ENCODE results near the gene RYR2.

The RYR2 gene

DNA sequence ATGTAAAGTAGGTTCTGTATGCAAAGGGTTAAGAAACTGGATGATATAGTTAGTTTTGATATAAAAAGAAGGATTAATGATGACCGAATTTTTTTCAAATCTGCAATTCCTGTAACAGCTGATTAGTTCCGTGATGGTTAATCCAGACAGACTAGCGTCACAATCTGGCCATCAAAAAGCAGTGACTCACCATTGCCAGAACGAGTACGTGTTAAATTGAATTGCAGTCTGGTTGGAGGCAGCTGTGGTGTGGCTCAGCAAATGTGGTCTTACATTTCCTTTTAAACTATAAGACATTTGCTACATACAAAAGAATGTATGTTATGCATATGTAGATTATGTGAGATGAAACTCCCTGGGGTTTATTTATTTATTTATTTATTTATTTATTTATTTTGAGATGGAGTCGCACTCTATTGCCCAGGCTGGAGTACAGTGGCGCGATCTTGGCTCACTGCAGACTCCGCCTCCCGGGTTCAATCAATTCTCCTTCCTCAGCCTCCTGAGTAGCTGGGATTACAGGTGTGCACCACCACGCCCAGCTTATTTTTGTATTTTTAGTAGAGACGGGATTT lies 139.8 kb downstream of the RYR2 start:
- DNase-seq (ENCODE audit: low read depth in 2 of 2), result peak in 1 of 2 donors; percentile 55
- no peak for TF ChIP-seq CTCF (IDR thresholded peaks at IDR 0.05; ENCODE audit: low read depth, low read length)
- H3K4me3 ChIP-seq (replicated peaks in 1 of 2; ENCODE audit: low read depth in 2 of 2, low read length in 2 of 2), result no peak overlapping the region

DNA sequence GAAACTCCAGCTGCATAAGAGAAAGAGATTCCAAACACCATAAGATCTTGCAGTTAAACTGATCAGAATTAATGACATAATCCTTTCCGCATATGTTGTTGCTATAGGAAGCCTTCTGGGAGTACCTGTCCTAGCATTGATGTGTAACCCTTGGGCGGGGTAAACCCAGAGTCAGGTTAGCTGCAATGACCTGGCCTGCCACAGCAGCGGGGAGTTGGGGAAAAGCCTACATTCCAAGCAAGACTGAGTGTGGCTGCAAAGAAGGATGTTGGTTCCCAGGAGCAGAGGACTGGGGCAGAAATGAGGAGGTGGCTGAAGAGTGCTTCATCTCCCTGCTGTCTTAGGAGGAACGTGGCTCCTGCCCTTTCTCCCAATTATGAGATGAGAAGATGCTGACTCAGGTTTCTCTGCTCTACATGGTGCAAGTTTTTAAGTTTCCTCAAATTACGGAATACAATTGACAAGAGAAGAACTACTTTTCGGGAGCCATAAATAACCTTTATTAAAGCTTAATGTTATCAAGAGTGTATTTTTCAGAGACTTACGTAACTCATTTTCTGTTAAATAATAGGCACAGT lies 142.1 kb downstream of the RYR2 start:
- no peak for DNase-seq (ENCODE audit: low read depth in 2 of 2)
- no peak for TF ChIP-seq CTCF (IDR thresholded peaks at IDR 0.05; ENCODE audit: low read depth, low read length)
- H3K4me3 ChIP-seq (replicated peaks in 1 of 2; ENCODE audit: low read depth in 2 of 2, low read length in 2 of 2), result no peak overlapping the region

- no peak overlapping the region for H3K4me3 ChIP-seq (replicated peaks in 1 of 2; ENCODE audit: low read depth in 2 of 2, low read length in 2 of 2)
- DNase-seq (ENCODE audit: low read depth in 2 of 2), result no peak
- TF ChIP-seq CTCF (IDR thresholded peaks at IDR 0.05; ENCODE audit: low read depth, low read length), result no peak
These were observed 144.7 kb downstream of the RYR2 start for GRCh38 chr1:237186675-237187074.

DNA sequence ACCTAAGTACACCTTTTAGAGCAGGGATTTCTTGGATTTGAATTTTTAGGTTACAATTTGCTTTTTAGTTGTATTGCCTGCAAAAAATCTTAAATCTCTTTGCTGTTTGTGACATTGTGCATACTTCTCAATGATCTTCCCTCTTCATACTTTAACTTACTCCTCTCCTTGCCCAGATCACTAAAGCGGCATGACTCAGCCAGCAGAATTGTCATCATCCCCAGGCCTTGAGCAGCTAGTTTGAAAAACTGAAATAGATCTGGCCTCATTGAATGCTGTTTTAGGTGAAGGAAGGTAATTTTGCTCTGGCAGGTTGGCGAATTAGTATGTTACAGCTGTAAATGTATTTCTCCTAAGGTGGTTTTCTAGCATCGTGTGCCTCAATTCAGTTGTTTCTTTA lies 145.9 kb downstream of the RYR2 start:
- no peak for TF ChIP-seq CTCF (IDR thresholded peaks at IDR 0.05; ENCODE audit: low read depth, low read length)
- DNase-seq (ENCODE audit: low read depth in 2 of 2), result no peak
- no peak overlapping the region for H3K4me3 ChIP-seq (replicated peaks in 1 of 2; ENCODE audit: low read depth in 2 of 2, low read length in 2 of 2)

DNA sequence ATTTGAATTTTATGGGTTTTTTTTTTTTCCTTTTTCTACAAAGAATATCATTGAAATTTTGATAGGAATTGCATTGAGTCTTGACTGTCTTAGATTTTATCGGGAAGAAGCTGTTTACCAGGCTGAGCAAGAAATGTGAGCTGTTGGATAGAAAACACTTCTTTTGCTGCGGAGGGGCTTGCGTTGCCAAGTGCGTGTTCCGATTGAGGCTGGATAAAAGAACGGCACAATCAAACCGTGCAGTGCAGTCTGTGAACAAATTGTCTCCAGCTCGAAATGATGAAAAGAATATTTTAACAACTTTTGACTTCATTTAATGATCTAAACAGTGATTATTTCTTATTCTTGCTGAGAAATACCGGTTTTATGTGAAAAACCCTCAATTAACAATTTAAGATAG lies 149.4 kb downstream of the RYR2 start:
- no peak for DNase-seq (ENCODE audit: low read depth in 2 of 2)
- no peak for TF ChIP-seq CTCF (IDR thresholded peaks at IDR 0.05; ENCODE audit: low read depth, low read length)
- H3K4me3 ChIP-seq (replicated peaks in 1 of 2; ENCODE audit: low read depth in 2 of 2, low read length in 2 of 2), result no peak overlapping the region

GRCh38 chr1:237197470-237198425 lies 155.8 kb downstream of the RYR2 start:
- TF ChIP-seq CTCF (IDR thresholded peaks at IDR 0.05; ENCODE audit: low read depth, low read length), result no peak
- DNase-seq (ENCODE audit: low read depth in 2 of 2), result peak in 1 of 2 donors; percentile 27
- no peak overlapping the region for H3K4me3 ChIP-seq (replicated peaks in 1 of 2; ENCODE audit: low read depth in 2 of 2, low read length in 2 of 2)

Data from cardiac fibroblast (primary cell).